Immature natural killer cell (primary cell): ENCODE results near the gene MACROD2. TPM values are rescaled to one million over a fixed set of nuclear protein-coding genes. Genes with fewer than 3 reads are reported as not detected.
"Not testable (repeated sequence)": the region's sequence is repeated elsewhere in the genome, so short reads cannot be mapped to it uniquely, and the experiment has no call there.

Experiments used
- DNase-seq, 3 donors: peaks; one replicate each; pipeline ENCODE4 v3.0.0; 2022; ENCODE audit warnings: mixed read lengths in 1 of 3
- H3K27ac Mint-ChIP-seq, 6 donors: one replicate each; pipeline ENCODE4 v1.8.0; 2020; ENCODE audit warnings: mixed read lengths in 6 of 6, mild to moderate bottlenecking in 5 of 6, inconsistent platforms in 4 of 6, moderate library complexity in 3 of 6
- H3K27me3 Mint-ChIP-seq, 3 donors: one replicate each; pipeline ENCODE4 v1.8.0; 2020 to 2021; ENCODE audit warnings: low read depth in 3 of 3, mild to moderate bottlenecking in 3 of 3, mixed read lengths in 3 of 3, moderate library complexity in 3 of 3, inconsistent platforms in 1 of 3
- H3K36me3 Mint-ChIP-seq, 3 donors: one replicate each; pipeline ENCODE4 v1.8.0; 2020; ENCODE audit warnings: mixed read lengths in 3 of 3, inconsistent platforms in 2 of 3, mild to moderate bottlenecking in 2 of 3
- H3K4me1 Mint-ChIP-seq, 2 donors: one replicate each; pipeline ENCODE4 v1.8.0; 2020; ENCODE audit warnings: inconsistent platforms in 2 of 2, mild to moderate bottlenecking in 2 of 2, mixed read lengths in 2 of 2, moderate library complexity in 1 of 2
- H3K4me3 Mint-ChIP-seq, 5 donors: one replicate each; pipeline ENCODE4 v1.8.0; 2020; ENCODE audit warnings: mild to moderate bottlenecking in 5 of 5, mixed read lengths in 5 of 5, inconsistent platforms in 3 of 5, moderate library complexity in 3 of 5
- H3K9me3 Mint-ChIP-seq, 6 donors: one replicate each; pipeline ENCODE4 v1.8.0; 2020; ENCODE audit warnings: mild to moderate bottlenecking in 6 of 6, mixed read lengths in 6 of 6, inconsistent platforms in 4 of 6, moderate library complexity in 3 of 6
- polyA plus RNA-seq, 3 donors: library from polyadenylated mRNA; unstranded; fragments of 300-500 nt; fragmentation: Illumina TruSeq; gene quantifications; one replicate each; pipeline ENCODE4 v1.2.3, GENCODE V29; 2021

Gene MACROD2
- polyA plus RNA-seq, 3 donors from 2014 or later: not detected

GRCh38 chr20:15774926-15775325, 1779.6 kb downstream of the MACROD2 start:
- peaks cover 0 to 2% (median 0%) of the 10 kb centered on the region in 3 donors for H3K27me3 Mint-ChIP-seq
- H3K4me3 Mint-ChIP-seq: no peak overlapping the region
- H3K36me3 Mint-ChIP-seq: no peaks in the 10 kb centered on the region
- DNase-seq: no peak
- H3K27ac Mint-ChIP-seq: no peak overlapping the region
- peaks cover 0 to 12% (median 5%) of the 10 kb centered on the region in 6 donors for H3K9me3 Mint-ChIP-seq
- no peaks in the 10 kb centered on the region for H3K4me1 Mint-ChIP-seq

GRCh38 chr20:15776770-15777466, 1781.6 kb downstream of the MACROD2 start:
- Mint-ChIP-seq H3K4me1 (no peaks in the 10 kb centered on the region), H3K27ac (no peak overlapping the region), H3K9me3 (peaks cover 0 to 17% (median 5%) of the 10 kb centered on the region in 6 donors), H3K27me3 (peaks cover 0 to 2% (median 0%) of the 10 kb centered on the region in 3 donors), H3K4me3 (no peak overlapping the region), H3K36me3 (peaks cover 0 to 3% (median 0%) of the 10 kb centered on the region in 3 donors)
- no peak for DNase-seq

GRCh38 chr20:15784020-15784419, 1788.7 kb downstream of the MACROD2 start:
- H3K27ac Mint-ChIP-seq: no peak overlapping the region
- H3K9me3 Mint-ChIP-seq: peaks cover 0 to 11% (median 0%) of the 10 kb centered on the region in 6 donors
- H3K4me1 Mint-ChIP-seq: no peaks in the 10 kb centered on the region
- H3K36me3 Mint-ChIP-seq: peaks cover 0 to 3% (median 0%) of the 10 kb centered on the region in 3 donors
- DNase-seq: no peak
- H3K27me3 Mint-ChIP-seq: peaks cover 0 to 2% (median 2%) of the 10 kb centered on the region in 3 donors
- H3K4me3 Mint-ChIP-seq: no peak overlapping the region

GRCh38 chr20:15789079-15789478, 1793.8 kb downstream of the MACROD2 start:
- H3K27me3 Mint-ChIP-seq: peaks cover 0 to 2% (median 0%) of the 10 kb centered on the region in 3 donors
- no peak for DNase-seq
- no peaks in the 10 kb centered on the region for H3K4me1 Mint-ChIP-seq
- no peak overlapping the region for H3K27ac Mint-ChIP-seq
- H3K36me3 Mint-ChIP-seq: no peaks in the 10 kb centered on the region
- H3K9me3 Mint-ChIP-seq: peaks cover 0 to 5% (median 0%) of the 10 kb centered on the region in 6 donors
- no peak overlapping the region for H3K4me3 Mint-ChIP-seq

- Mint-ChIP-seq H3K9me3 (peaks cover 0 to 5% (median 0%) of the 10 kb centered on the region in 6 donors), H3K4me3 (no peak overlapping the region), H3K4me1 (no peaks in the 10 kb centered on the region), H3K36me3 (no peaks in the 10 kb centered on the region), H3K27me3 (peaks cover 0 to 3% (median 2%) of the 10 kb centered on the region in 3 donors), H3K27ac (no peak overlapping the region)
- no peak for DNase-seq
Observed at GRCh38 chr20:15792855-15793254, 1797.5 kb downstream of the MACROD2 start.

- no peak overlapping the region for H3K4me3 Mint-ChIP-seq
- no peaks in the 10 kb centered on the region for H3K9me3 Mint-ChIP-seq
- DNase-seq: no peak
- peaks cover 0 to 2% (median 0%) of the 10 kb centered on the region in 3 donors for H3K36me3 Mint-ChIP-seq
- peaks cover 2 to 3% (median 2%) of the 10 kb centered on the region in 3 donors for H3K27me3 Mint-ChIP-seq
- no peaks in the 10 kb centered on the region for H3K4me1 Mint-ChIP-seq
- no peak overlapping the region for H3K27ac Mint-ChIP-seq
Observed at GRCh38 chr20:15794409-15794808, 1799.1 kb downstream of the MACROD2 start.

- H3K27me3 Mint-ChIP-seq: peaks cover 2 to 4% (median 3%) of the 10 kb centered on the region in 3 donors
- no peak overlapping the region for H3K27ac Mint-ChIP-seq
- no peak for DNase-seq
- H3K4me3 Mint-ChIP-seq: no peak overlapping the region
- no peaks in the 10 kb centered on the region for H3K4me1 Mint-ChIP-seq
- no peaks in the 10 kb centered on the region for H3K9me3 Mint-ChIP-seq
- H3K36me3 Mint-ChIP-seq: peaks cover 0 to 3% (median 0%) of the 10 kb centered on the region in 3 donors
Observed at GRCh38 chr20:15795305-15796019, 1800.1 kb downstream of the MACROD2 start.

GRCh38 chr20:15799871-15800270, 1804.6 kb downstream of the MACROD2 start:
- peaks cover 0 to 11% (median 0%) of the 10 kb centered on the region in 6 donors for H3K9me3 Mint-ChIP-seq
- no peak for DNase-seq
- peaks cover 2 to 6% (median 4%) of the 10 kb centered on the region in 3 donors for H3K27me3 Mint-ChIP-seq
- H3K4me3 Mint-ChIP-seq: no peak overlapping the region
- no peak overlapping the region for H3K27ac Mint-ChIP-seq
- H3K4me1 Mint-ChIP-seq: no peaks in the 10 kb centered on the region
- peaks cover 0 to 3% (median 0%) of the 10 kb centered on the region in 3 donors for H3K36me3 Mint-ChIP-seq

GRCh38 chr20:15802020-15802419, 1806.7 kb downstream of the MACROD2 start:
- DNase-seq: no peak
- H3K4me3 Mint-ChIP-seq: no peak overlapping the region

GRCh38 chr20:15805154-15805553, 1809.8 kb downstream of the MACROD2 start:
- no peak overlapping the region for H3K27ac Mint-ChIP-seq
- H3K27me3 Mint-ChIP-seq: peaks cover 2 to 6% (median 4%) of the 10 kb centered on the region in 3 donors
- H3K4me3 Mint-ChIP-seq: no peak overlapping the region
- no peaks in the 10 kb centered on the region for H3K4me1 Mint-ChIP-seq
- peaks cover 0 to 16% (median 3%) of the 10 kb centered on the region in 6 donors for H3K9me3 Mint-ChIP-seq
- DNase-seq: no peak
- no peaks in the 10 kb centered on the region for H3K36me3 Mint-ChIP-seq

More at GRCh38 chr20:15802020-15802419, 1806.7 kb downstream of the MACROD2 start:
- Mint-ChIP-seq H3K27me3 (peaks cover 3 to 8% (median 6%) of the 10 kb centered on the region in 3 donors), H3K27ac (no peak overlapping the region), H3K9me3 (peaks cover 0 to 11% (median 1%) of the 10 kb centered on the region in 6 donors), H3K36me3 (peaks cover 0 to 3% (median 0%) of the 10 kb centered on the region in 3 donors), H3K4me1 (no peaks in the 10 kb centered on the region)

GRCh38 chr20:15806105-15806504, 1810.8 kb downstream of the MACROD2 start:
- no peak for DNase-seq
- Mint-ChIP-seq H3K4me1 (no peaks in the 10 kb centered on the region), H3K4me3 (no peak overlapping the region), H3K36me3 (no peaks in the 10 kb centered on the region), H3K9me3 (peaks cover 0 to 16% (median 3%) of the 10 kb centered on the region in 6 donors), H3K27ac (no peak overlapping the region), H3K27me3 (peaks cover 2 to 6% (median 4%) of the 10 kb centered on the region in 3 donors)

GRCh38 chr20:15807271-15807670, 1812.0 kb downstream of the MACROD2 start:
- H3K36me3 Mint-ChIP-seq: no peaks in the 10 kb centered on the region
- H3K27me3 Mint-ChIP-seq: peaks cover 2 to 4% (median 4%) of the 10 kb centered on the region in 3 donors
- H3K4me1 Mint-ChIP-seq: no peaks in the 10 kb centered on the region
- H3K9me3 Mint-ChIP-seq: peaks cover 0 to 19% (median 3%) of the 10 kb centered on the region in 6 donors
- H3K27ac Mint-ChIP-seq: no peak overlapping the region
- no peak for DNase-seq
- no peak overlapping the region for H3K4me3 Mint-ChIP-seq

GRCh38 chr20:15807771-15808170, 1812.5 kb downstream of the MACROD2 start:
- H3K27me3 Mint-ChIP-seq, H3K4me1 Mint-ChIP-seq, DNase-seq, H3K36me3 Mint-ChIP-seq, H3K27ac Mint-ChIP-seq, H3K4me3 Mint-ChIP-seq: not testable (repeated sequence)
- peaks cover 0 to 14% (median 3%) of the 10 kb centered on the region in 6 donors for H3K9me3 Mint-ChIP-seq

GRCh38 chr20:15811951-15812350, 1816.6 kb downstream of the MACROD2 start:
- no peak for DNase-seq
- Mint-ChIP-seq H3K27ac (no peak overlapping the region), H3K4me3 (no peak overlapping the region), H3K36me3 (no peaks in the 10 kb centered on the region), H3K4me1 (no peaks in the 10 kb centered on the region), H3K9me3 (peaks cover 0 to 11% (median 2%) of the 10 kb centered on the region in 6 donors), H3K27me3 (peaks cover 0 to 1% (median 0%) of the 10 kb centered on the region in 3 donors)
